Inflammatory macrophage treated with lipopolysaccharide for 1 hour (primary cell): Measurements from ENCODE around the gene MYLK4.

Experiments used
- DNase-seq, 2 donors: peaks; one replicate each; pipeline ENCODE4 v3.0.0-alpha.2; 2020 to 2022

Gene MYLK4

DNA sequence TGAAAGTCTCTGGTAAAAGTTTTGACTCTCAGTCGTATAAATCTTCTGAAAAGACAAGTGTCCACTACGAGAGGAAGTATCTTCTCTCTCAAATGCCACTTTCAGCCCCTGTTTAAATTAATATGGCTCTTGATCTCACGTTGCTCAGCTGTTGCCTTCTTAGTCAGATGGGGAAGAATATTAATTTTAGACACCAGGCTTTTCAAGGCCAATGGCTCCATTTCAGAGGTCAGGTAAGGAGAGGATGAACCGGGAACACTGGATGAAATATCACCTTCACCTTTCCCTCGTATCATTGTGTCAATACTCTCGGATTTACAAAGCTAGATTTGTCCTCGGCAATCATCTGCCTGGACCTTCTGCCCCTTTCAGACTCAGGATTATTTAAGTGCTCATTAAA lies at the start of gene MYLK4:
TSS of gene MYLK4 (minus strand) at position 91 of the 400 bp plus-strand sequence. CDS start 1,628 bp downstream, outside the sequence.
- no peak for DNase-seq

DNA sequence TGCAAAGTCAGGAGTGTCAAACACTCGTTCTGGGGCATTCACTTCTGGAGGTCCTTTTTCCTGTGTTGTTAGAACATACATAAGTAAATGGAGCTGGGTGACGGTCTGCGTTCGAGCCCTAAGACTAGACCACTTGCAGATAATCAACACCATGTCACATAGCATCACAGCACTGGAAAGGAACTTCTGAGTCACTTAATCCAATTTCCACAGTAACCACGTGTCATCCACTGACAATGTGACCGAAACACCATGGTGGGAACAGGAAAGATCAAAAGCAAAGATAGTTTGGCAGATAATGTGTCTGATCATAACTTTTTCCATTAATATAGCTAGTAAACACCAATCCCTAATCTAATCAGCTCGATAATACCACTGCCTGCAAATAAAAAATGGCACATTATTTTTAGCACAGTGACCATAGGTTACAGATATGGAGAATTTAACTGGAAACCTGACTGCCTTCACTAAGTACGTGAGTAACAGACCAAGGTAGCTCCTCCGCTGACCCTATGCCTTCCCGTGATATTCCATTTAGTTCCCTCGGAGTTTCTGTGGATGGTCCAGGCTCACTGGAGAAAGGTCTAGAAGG lies 49.3 kb upstream of the MYLK4 start:
- peak in 1 of 2 donors; percentile 51 for DNase-seq

GRCh38 chr6:2798586-2799134 lies 47.9 kb upstream of the MYLK4 start:
- DNase-seq = no peak

- no peak for DNase-seq
Observed at GRCh38 chr6:2797564-2798031, 46.9 kb upstream of the MYLK4 start.

GRCh38 chr6:2796861-2797260 lies 46.1 kb upstream of the MYLK4 start:
- peak; percentile 44 to 64 for DNase-seq

GRCh38 chr6:2795956-2796355 lies 45.2 kb upstream of the MYLK4 start:
- peak; percentile 79 to 80 for DNase-seq

DNA sequence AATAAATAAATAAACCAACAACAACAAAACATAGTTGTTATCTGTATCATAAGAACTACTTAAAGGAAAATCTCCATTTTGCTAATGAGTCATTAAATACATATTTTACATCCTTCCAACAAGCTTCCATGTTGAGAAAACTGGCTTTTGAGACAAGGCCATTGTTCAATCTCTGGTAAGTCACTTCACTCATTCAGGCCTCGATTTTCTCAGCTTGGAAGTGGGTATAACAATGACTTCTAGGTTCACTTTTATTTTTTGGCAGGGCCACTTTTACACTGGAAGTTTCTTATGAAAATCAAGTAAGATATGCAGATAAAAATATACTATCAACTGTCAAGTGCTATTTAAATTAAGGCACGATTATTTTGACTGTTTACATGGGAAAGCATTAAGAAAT lies 44.4 kb upstream of the MYLK4 start:
- no peak for DNase-seq

- peak; percentile 40 to 78 for DNase-seq
Observed at GRCh38 chr6:2794171-2794730, 43.5 kb upstream of the MYLK4 start.

GRCh38 chr6:2793534-2794151 lies 42.9 kb upstream of the MYLK4 start:
- DNase-seq = peak; percentile 64 to 67

GRCh38 chr6:2792330-2793110 lies 41.8 kb upstream of the MYLK4 start:
- peak; percentile 43 to 59 for DNase-seq

GRCh38 chr6:2791450-2791974 lies 40.8 kb upstream of the MYLK4 start:
- peak in 1 of 2 donors; percentile 34 for DNase-seq

DNA sequence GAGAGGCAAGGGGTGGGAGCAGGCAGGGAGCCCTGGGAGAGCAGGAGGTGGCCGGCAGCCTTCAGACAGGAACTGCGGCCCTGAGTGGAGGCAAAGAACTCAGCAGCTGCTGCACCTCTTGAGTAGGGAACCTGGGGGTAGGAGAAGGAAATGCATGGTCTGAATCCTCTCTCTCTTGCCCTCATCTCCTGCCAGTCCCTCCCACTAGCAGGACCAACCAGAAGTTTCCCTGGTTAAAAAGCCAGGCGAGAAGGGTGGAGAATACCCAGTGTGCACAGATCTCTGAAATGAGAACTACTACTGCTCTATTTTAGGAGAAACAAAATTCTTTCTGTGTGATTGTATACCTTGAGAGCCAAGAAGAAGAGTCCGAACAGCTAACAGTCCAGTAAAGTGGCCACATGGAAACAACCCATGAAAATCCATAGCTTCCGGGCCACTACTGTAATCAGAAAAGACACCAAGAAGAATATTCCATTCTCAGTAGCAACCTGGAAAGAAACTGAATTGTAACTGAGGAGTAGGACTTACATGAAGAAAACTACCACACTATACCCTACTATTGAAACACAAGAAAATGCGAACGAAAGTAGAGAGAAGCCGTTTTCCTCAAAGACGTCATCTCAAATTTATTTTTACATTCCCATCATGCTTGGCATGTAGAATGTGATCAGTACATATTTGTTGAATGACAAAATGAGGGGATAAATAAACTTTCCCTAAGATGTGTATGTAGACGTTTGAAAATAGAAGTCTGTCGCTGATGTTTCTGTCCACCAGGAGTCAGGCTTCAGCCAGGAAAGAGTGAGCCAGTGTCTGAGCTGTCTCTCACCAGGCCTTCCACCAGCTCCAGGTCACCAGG lies 40.1 kb upstream of the MYLK4 start:
- DNase-seq = peak; percentile 70 to 82

DNA sequence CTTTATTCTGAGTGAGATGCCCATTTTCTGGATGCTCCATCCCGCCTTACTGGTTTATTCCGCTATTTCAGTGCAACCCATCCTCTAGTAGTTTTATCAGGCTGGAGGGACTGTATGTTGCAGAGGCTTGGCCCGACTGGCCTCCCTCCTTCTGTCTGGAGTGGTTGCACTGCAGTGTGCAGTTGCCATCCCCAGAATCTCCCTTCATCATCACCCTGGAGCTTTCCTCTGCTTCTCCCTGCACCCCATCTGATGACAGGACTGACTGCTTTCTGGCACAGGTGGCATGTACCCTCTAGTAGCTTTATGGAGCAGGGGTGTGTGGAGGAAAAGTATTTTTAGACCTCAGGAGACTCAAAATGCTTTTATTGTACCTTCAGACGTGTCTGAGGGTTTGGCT lies 35.5 kb upstream of the MYLK4 start:
- no peak for DNase-seq

- DNase-seq = no peak
Observed at GRCh38 chr6:2784930-2785329, 34.2 kb upstream of the MYLK4 start.

GRCh38 chr6:2784061-2784460 lies 33.3 kb upstream of the MYLK4 start:
- DNase-seq = no peak

GRCh38 chr6:2783188-2783963 lies 32.7 kb upstream of the MYLK4 start:
- DNase-seq = no peak

DNA sequence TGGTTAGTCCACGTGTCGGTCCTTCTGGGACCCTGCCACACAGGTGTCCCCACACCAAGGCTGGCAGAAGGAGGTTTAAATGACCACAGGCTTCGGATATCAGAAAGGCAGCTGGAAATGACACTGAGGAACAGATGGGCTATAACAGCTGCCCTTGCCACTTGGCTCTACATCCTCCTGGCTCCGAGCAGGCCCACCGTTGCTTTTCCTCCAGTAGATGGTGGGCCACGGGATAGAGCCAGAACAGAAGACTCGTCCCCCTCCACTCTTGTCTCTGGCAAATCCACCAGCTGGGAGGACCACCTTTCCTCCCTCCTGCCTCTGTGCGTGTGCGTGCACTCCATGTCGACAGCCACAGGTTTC lies 32.1 kb upstream of the MYLK4 start:
- DNase-seq = no peak

- DNase-seq = no peak
Observed at GRCh38 chr6:2782356-2782708, 31.6 kb upstream of the MYLK4 start.

- no peak for DNase-seq
Observed at GRCh38 chr6:2781685-2782355, 31.1 kb upstream of the MYLK4 start.

GRCh38 chr6:2780102-2780737 lies 29.5 kb upstream of the MYLK4 start:
- no peak for DNase-seq
